H9 (cell line): Measurements from ENCODE around the gene HES3. TPM values are rescaled to one million over a fixed set of nuclear protein-coding genes. Genes with fewer than 3 reads are reported as not detected.

Experiments used
- DNase-seq: peaks from one replicate; pipeline ENCODE4 v3.0.0-alpha.2; 2017
- H2AFZ ChIP-seq: one replicate; pipeline ENCODE4 v1.6.1; 2013; ENCODE audit warnings: mild to moderate bottlenecking, low read length, control low read depth, moderate library complexity
- H2AK5ac ChIP-seq: 2 replicates; pipeline ENCODE4 v1.6.1; 2013; ENCODE audit warnings: low read length, control low read depth, mixed read lengths; ENCODE audit not compliant: insufficient read length
- H2BK120ac ChIP-seq: one replicate; pipeline ENCODE4 v1.6.1; 2013; ENCODE audit warnings: low read depth, mild to moderate bottlenecking, low read length, control low read depth, inconsistent platforms; ENCODE audit not compliant: poor library complexity, severe bottlenecking
- H2BK12ac ChIP-seq: 2 replicates; pipeline ENCODE4 v1.6.1; 2013; ENCODE audit warnings: low read length, control low read depth, mixed read lengths, low read depth; ENCODE audit not compliant: insufficient read length
- H2BK15ac ChIP-seq: 2 replicates; pipeline ENCODE4 v1.6.1; 2013; ENCODE audit warnings: low read depth, low read length, control low read depth
- H2BK20ac ChIP-seq: one replicate; pipeline ENCODE4 v1.6.1; 2013; ENCODE audit warnings: low read depth, mild to moderate bottlenecking, low read length, control low read depth, inconsistent platforms; ENCODE audit not compliant: poor library complexity, severe bottlenecking
- H2BK5ac ChIP-seq: 2 replicates; pipeline ENCODE4 v1.6.1; 2013; ENCODE audit warnings: low read length, control low read depth, mixed read lengths; ENCODE audit not compliant: insufficient read length
- H3K14ac ChIP-seq: 2 replicates; pipeline ENCODE4 v1.6.1; 2013; ENCODE audit warnings: low read length, control low read depth; ENCODE audit not compliant: insufficient read depth
- H3K18ac ChIP-seq: 2 replicates; pipeline ENCODE4 v1.6.1; 2013; ENCODE audit warnings: low read depth, mild to moderate bottlenecking, mixed read lengths, low read length, control low read depth; ENCODE audit not compliant: insufficient read length
- H3K23ac ChIP-seq: 2 replicates; pipeline ENCODE4 v1.6.1; 2013; ENCODE audit warnings: low read length, control low read depth, mixed read lengths, low read depth; ENCODE audit not compliant: insufficient read length
- H3K23me2 ChIP-seq: 2 replicates; pipeline ENCODE4 v1.6.1; 2013; ENCODE audit warnings: low read depth, mild to moderate bottlenecking, mixed read lengths, low read length, control low read depth; ENCODE audit not compliant: insufficient read length, poor library complexity, severe bottlenecking
- H3K27ac ChIP-seq: 2 replicates; pipeline ENCODE4 v1.5.1; 2013; ENCODE audit warnings: low read length, control low read depth, mixed read lengths, low read depth; ENCODE audit not compliant: insufficient read length
- H3K27me3 ChIP-seq: 2 replicates; pipeline ENCODE4 v1.6.1; 2013; ENCODE audit warnings: low read length, control low read depth, inconsistent platforms; ENCODE audit not compliant: insufficient read depth
- H3K4ac ChIP-seq: 2 replicates; pipeline ENCODE4 v1.6.1; 2013; ENCODE audit warnings: low read depth, mild to moderate bottlenecking, control low read depth, inconsistent platforms, low read length, moderate library complexity
- H3K4me1 ChIP-seq: 2 replicates; pipeline ENCODE4 v1.6.1; 2013; ENCODE audit warnings: low read length, control low read depth, inconsistent platforms; ENCODE audit not compliant: insufficient read depth
- H3K4me2 ChIP-seq: 2 replicates; pipeline ENCODE4 v1.6.1; 2013; ENCODE audit warnings: low read length, control low read depth, mixed read lengths; ENCODE audit not compliant: insufficient read length, insufficient read depth
- H3K56ac ChIP-seq: 2 replicates; pipeline ENCODE4 v1.6.1; 2013; ENCODE audit warnings: low read depth, mild to moderate bottlenecking, mixed read lengths, low read length, control low read depth; ENCODE audit not compliant: insufficient read length
- H3K79me1 ChIP-seq: 2 replicates; pipeline ENCODE4 v1.6.1; 2013; ENCODE audit warnings: low read depth, mild to moderate bottlenecking, moderate library complexity, low read length, control low read depth, inconsistent platforms; ENCODE audit not compliant: insufficient read depth, poor library complexity, severe bottlenecking
- H3K79me2 ChIP-seq: 2 replicates; pipeline ENCODE4 v1.6.1; 2013; ENCODE audit warnings: low read length, control low read depth, inconsistent platforms; ENCODE audit not compliant: insufficient read depth
- H3K9ac ChIP-seq: 2 replicates; pipeline ENCODE4 v1.6.1; 2013; ENCODE audit warnings: low read length, control low read depth, mixed read lengths; ENCODE audit not compliant: insufficient read length; ENCODE audit errors: extremely low read depth
- H3K9me3 ChIP-seq: one replicate; pipeline ENCODE4 v1.6.1; 2013; ENCODE audit warnings: low read depth, low read length, inconsistent platforms; ENCODE audit not compliant: control insufficient read depth
- H3T11ph ChIP-seq: one replicate; pipeline ENCODE4 v1.6.1; 2013; ENCODE audit warnings: mild to moderate bottlenecking, low read length, control low read depth, inconsistent platforms
- H4K20me1 ChIP-seq: one replicate; pipeline ENCODE4 v1.6.1; 2013; ENCODE audit not compliant: control insufficient read depth, insufficient read length, insufficient read depth
- H4K5ac ChIP-seq: 2 replicates; pipeline ENCODE4 v1.6.1; 2013; ENCODE audit warnings: low read depth, mild to moderate bottlenecking, mixed read lengths, low read length, control low read depth; ENCODE audit not compliant: insufficient read length
- H4K8ac ChIP-seq: replicated peaks from 2 replicates; pipeline ENCODE4 v1.6.1; 2013; ENCODE audit warnings: low read length, control low read depth, mixed read lengths, low read depth; ENCODE audit not compliant: insufficient read length
- H4K91ac ChIP-seq: 2 replicates; pipeline ENCODE4 v1.6.1; 2013; ENCODE audit warnings: low read depth, mild to moderate bottlenecking, moderate library complexity, mixed read lengths, low read length, control low read depth; ENCODE audit not compliant: insufficient read length
- H3K27ac Mint-ChIP-seq, 3 experiments: 2 replicates in 2 of 3; 3 replicates in 1 of 3; pipeline ENCODE4 v1.8.0; 2020 to 2021; ENCODE audit warnings: mixed read lengths in 3 of 3, mild to moderate bottlenecking in 1 of 3, moderate library complexity in 1 of 3
- H3K27me3 Mint-ChIP-seq: 2 replicates; pipeline ENCODE4 v1.8.0; 2021; ENCODE audit warnings: low read depth, mild to moderate bottlenecking, moderate library complexity, mixed read lengths
- H3K36me3 Mint-ChIP-seq, 3 experiments: 2 replicates in 2 of 3; 3 replicates in 1 of 3; pipeline ENCODE4 v1.8.0; 2020 to 2021; ENCODE audit warnings: low read depth in 3 of 3, mixed read lengths in 3 of 3; ENCODE audit not compliant: insufficient read depth in 1 of 3
- H3K4me1 Mint-ChIP-seq, 2 experiments: 2 replicates each; pipeline ENCODE4 v1.8.0; 2020; ENCODE audit warnings: mixed read lengths in 2 of 2
- H3K4me3 Mint-ChIP-seq, 2 experiments: 2 replicates in 1 of 2; 3 replicates in 1 of 2; pipeline ENCODE4 v1.8.0; 2020 to 2021; ENCODE audit warnings: mild to moderate bottlenecking in 2 of 2, mixed read lengths in 2 of 2, moderate library complexity in 1 of 2
- H3K9me3 Mint-ChIP-seq, 2 experiments: 2 replicates in 1 of 2; 3 replicates in 1 of 2; pipeline ENCODE4 v1.8.0; 2020; ENCODE audit warnings: mild to moderate bottlenecking in 2 of 2, mixed read lengths in 2 of 2, moderate library complexity in 1 of 2
- CTCF ChIP-seq: fragments of 200-600 bp; sonication (generic); conservative IDR thresholded peaks from 3 replicates; pipeline ENCODE4 v1.8.0; 2021; ENCODE audit warnings: antibody characterized with exemption, mild to moderate bottlenecking
- WGBS: extraction: QIAGEN DNeasy Blood & Tissue Kit; methylation state at CpG from one replicate; pipeline ENCODE4 v1.1.7; 2013; ENCODE audit warnings: missing lambda C conversion rate, low lambda C conversion rate, mixed read lengths; ENCODE audit not compliant: insufficient read length; ENCODE audit errors: extremely low coverage; 5-methylcytosine and 5-hydroxymethylcytosine counted together
- total RNA-seq: library from RNA; stranded (reverse); gene quantifications from 2 replicates; pipeline ENCODE4 v1.2.1, GENCODE V29; 2021

The HES3 gene
- total RNA-seq, 1 experiment from 2014 or later: 89.9 TPM

GRCh38 chr1:6202256-6202655 is 41.7 kb upstream of the HES3 start:
- no peak overlapping the region for H3K27ac ChIP-seq
- no peak for DNase-seq
- H3K79me1 ChIP-seq: no peaks in the 10 kb centered on the region
- H3K4me3 Mint-ChIP-seq: no peak overlapping the region
- no peak for TF ChIP-seq CTCF
- no peak overlapping the region for H3K9ac ChIP-seq
- H3K27ac Mint-ChIP-seq: no peak overlapping the region
- H3K79me2 ChIP-seq: peaks cover 21% of the 10 kb centered on the region; the same call in 1 of the 2 replicates
- no peak overlapping the region for H2AFZ ChIP-seq
- H3K27me3 ChIP-seq: no peaks in the 10 kb centered on the region; the same call in 1 of the 2 replicates
- H3K4me2 ChIP-seq: no peak overlapping the region
- peaks cover 16% of the 10 kb centered on the region for H3K27me3 Mint-ChIP-seq
- no peak overlapping the region for H3K23ac ChIP-seq
- H3K9me3 Mint-ChIP-seq: no peaks in the 10 kb centered on the region
- no peak overlapping the region for H4K91ac ChIP-seq
- H3K23me2 ChIP-seq: peaks cover 24% of the 10 kb centered on the region
- no peak overlapping the region for H4K5ac ChIP-seq
- no peak overlapping the region for H3K56ac ChIP-seq
- peaks cover 29 to 39% of the 10 kb centered on the region in 2 experiments for H3K4me1 Mint-ChIP-seq
- no peak overlapping the region for H3K4ac ChIP-seq
- no peak overlapping the region for H2BK120ac ChIP-seq
- H3T11ph ChIP-seq: no peak overlapping the region
- H3K4me1 ChIP-seq: peaks cover 4% of the 10 kb centered on the region; the same call in 1 of the 2 replicates
- no peaks in the 10 kb centered on the region for H3K9me3 ChIP-seq
- H3K18ac ChIP-seq: no peak overlapping the region
- no peak overlapping the region for H3K14ac ChIP-seq
- peaks cover 16 to 17% (median 16%) of the 10 kb centered on the region in 3 experiments for H3K36me3 Mint-ChIP-seq
- H4K8ac ChIP-seq: no peak overlapping the region
- no peak overlapping the region for H2BK15ac ChIP-seq
- WGBS: no CpG with 5 or more reads among the region's 7 CpGs
- no peak overlapping the region for H2BK5ac ChIP-seq
- no peaks in the 10 kb centered on the region for H4K20me1 ChIP-seq
- H2AK5ac ChIP-seq: no peak overlapping the region
- no peak overlapping the region for H2BK20ac ChIP-seq
- H2BK12ac ChIP-seq: no peak overlapping the region
